DMS153 (cell line): ENCODE measurements around the gene ZKSCAN4.

Source experiments
- DNase-seq: peaks from one replicate; lab custom pipeline; 2025; lab: John Stamatoyannopoulos, UW

Gene ZKSCAN4

DNA sequence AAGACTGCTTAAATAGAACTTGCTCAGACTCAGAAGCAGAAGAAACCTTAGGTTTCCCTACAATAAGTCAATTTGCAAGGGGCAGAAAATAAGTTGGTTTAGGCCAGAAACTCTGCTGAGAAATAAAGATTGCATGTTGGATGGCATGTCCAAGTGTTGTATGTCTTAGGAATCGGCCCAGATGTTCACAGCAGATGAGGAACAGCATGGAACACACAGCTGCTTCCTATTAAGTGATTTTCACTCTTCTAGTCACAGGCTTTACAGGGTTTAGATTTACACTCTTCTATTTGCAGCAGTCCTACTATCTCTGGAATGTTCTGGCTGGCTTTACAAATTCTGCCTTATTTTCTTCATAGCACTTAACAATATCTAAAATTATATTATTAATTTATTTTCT lies 3.2 kb downstream of the ZKSCAN4 start:
- DNase-seq = no peak

- no peak for DNase-seq
Measured at GRCh38 chr6:28245206-28245941, 6.7 kb downstream of the ZKSCAN4 start.

DNA sequence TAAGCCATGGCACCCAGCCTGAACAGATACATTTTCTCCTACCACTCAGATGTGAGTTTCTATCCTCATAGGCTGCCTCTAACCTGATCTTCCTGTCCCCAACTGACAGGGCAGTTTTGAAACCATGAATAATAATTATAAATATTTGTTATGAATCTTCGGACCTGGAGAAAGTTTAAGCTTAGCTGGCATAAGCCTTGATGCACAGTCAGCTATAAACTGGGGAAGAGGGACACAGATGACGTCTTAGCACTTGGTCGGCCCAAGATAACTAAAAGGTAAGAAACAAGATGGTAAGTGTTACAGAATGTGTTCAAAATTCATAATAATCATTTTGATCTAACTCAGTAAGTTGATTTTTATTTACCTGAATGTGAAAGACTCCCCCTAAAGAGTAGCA lies 8.1 kb downstream of the ZKSCAN4 start:
- no peak for DNase-seq

DNA sequence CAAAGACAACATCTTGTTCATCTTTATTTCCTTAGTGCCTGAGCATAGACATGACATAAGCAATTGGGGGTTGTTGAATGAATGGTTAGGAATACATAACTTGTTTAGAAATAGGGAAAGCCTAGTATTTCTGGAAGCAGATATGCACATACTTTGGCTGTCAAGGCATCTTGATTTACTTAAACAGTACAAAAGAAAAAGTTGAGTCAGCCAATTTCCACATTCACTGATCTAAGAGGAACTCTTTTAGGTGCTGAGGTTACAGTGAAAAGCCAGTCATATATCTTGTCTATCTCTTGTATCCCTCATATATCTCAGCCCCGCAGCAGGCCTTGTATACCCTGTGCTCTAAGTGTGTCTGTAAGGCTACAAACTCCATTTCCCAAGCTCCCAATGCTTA lies 11.6 kb downstream of the ZKSCAN4 start:
- no peak for DNase-seq

GRCh38 chr6:28239636-28240035 lies 12.4 kb downstream of the ZKSCAN4 start:
- no peak for DNase-seq

GRCh38 chr6:28235912-28236452 lies 16.1 kb downstream of the ZKSCAN4 start:
- DNase-seq = no peak

- no peak for DNase-seq
Measured at GRCh38 chr6:28232785-28233184, 19.3 kb downstream of the ZKSCAN4 start.

- DNase-seq = no peak
Measured at GRCh38 chr6:28226460-28226859, 25.6 kb downstream of the ZKSCAN4 start.

- DNase-seq = peak; percentile 73
Measured at GRCh38 chr6:28225056-28225834, 26.8 kb downstream of the ZKSCAN4 start, which contains the start of gene ZSCAN9. Gene ZSCAN9, plus strand, starts transcription at chr6:28225275. Its CDS starts 1,810 bp downstream, at chr6:28227085.

DNA sequence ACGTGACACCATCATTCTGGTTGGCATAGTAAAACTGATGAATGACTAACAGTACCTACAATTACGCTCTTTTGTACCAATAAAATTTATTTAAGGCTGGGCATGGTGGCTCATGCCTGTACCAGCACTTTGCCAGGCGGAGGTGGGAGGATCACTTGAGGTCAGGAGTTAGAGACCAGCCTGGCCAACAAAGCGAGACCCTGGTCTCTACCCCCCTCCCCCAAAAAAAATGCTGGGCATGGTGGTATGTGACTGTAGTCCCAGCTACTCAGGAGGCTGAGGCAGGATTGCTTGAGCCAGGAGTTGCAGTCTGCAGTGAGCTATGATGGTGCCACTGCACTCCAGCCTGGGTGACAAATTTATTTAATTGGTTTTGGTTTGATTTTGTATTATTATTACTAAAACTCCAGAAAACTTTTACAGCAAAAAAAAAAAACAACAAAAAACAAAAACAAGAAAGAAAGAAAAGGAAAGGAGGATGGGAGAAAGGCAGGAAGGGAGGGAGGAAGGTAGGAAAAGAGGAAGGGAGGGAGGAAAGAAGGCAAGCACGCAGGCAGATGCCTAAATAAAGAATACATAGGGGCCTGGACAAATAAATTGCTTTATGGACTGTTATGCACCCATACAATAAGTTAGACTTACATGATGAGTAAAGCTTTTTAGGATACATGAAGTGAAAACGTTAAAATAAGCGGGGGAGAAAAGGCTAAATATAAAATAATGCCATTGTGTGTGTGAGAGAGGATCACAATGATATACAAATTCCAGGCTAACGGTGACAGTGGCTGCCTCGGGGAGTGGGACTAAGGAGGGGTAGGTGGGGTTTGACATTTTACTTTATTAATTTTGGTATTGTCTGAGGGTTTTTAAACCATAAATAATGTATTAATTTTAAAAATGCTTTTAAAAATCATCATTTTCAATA lies 27.7 kb downstream of the ZKSCAN4 start:
- DNase-seq = no peak

DNA sequence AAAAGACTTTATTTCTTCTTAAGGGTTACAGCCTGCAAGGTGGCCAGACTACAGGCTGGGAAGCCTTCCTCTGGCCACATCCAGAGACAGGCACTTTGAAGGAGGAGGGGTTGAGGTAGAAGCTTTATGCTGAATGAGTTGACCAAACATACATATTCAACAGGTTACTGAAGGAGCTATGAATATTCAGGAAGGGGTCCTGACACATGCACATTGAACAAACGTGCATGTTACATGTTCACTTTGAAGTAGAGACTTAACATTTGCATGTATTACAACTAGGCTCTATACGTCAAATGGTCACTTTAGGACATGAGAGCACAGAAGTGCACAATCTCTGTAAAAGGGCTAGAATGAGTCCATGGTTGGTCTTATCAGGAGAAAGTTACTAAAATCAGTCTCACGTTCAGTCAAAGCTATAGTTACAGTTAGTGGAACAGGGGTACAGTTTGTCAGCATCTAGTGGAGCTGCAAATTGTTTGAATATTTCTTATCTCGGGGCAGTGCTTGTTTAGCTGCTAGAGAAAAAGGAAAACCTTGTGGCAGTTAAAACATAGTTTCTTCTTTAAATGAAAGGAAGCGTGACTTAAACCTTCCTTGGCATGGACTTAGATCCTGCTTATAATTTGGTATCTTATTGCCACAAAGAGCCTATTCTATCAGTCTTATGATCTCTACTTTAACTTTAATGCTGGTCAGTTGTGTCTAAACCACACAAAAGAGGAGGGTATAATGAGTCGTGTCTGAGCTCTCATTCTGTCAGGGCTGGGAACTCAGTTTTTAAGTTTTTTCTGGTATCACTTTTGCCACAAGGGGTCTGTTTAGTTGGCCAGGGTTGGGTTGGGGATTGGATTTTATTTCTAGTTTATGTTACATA lies 31.6 kb downstream of the ZKSCAN4 start:
- no peak for DNase-seq

GRCh38 chr6:28218312-28219248 lies 33.5 kb downstream of the ZKSCAN4 start:
- DNase-seq = peak; percentile 54

GRCh38 chr6:28217890-28218289 lies 34.2 kb downstream of the ZKSCAN4 start:
- no peak for DNase-seq

GRCh38 chr6:28215425-28215824 lies 36.6 kb downstream of the ZKSCAN4 start:
- DNase-seq = no peak

- DNase-seq = no peak
Measured at GRCh38 chr6:28213213-28213523, 38.9 kb downstream of the ZKSCAN4 start.

- peak; percentile 44 for DNase-seq
Measured at GRCh38 chr6:28212510-28213212, 39.4 kb downstream of the ZKSCAN4 start.

GRCh38 chr6:28211840-28212509 lies 40.1 kb downstream of the ZKSCAN4 start:
- DNase-seq = no peak

DNA sequence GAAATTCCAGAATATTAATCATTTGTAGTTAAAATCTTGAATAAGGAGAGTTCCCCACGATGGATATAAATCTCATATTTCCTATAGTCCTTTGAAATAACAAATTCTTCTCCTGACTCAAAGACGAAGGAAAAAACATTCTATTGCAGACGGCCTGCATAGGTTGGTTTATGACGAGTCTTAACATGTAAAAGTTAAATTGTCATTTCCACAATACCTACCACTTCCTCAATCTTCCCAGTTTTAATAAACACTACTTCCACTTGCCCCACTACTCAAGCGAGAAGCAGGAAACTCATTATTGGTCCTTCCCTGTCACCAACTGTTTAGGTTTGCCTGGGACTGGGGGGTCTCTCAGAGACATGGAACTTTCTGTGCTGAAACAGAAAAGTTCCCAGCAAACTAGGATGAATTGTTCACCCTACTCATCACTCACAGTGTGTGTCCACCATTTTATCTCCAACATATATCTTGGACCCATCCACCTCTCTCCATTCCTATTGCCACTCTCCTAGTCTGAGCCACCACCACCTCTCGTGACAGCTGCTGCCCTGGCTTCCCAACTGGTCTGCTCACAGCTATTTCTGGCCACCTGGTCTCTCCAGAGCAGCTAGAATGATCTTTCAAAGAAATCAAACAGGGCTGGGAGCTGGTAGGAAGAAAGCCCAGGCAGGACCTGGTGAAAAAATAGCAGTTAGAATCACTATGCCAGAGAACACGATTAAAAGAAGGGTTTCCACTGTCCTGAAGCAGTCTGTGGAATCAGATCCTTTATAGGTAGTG lies 42.1 kb downstream of the ZKSCAN4 start:
- no peak for DNase-seq
